Measurements from ENCODE around the gene NAA16.
A peak's percentile ranks its signal among the peaks of the same experiment; 100 is the strongest.

DNA sequence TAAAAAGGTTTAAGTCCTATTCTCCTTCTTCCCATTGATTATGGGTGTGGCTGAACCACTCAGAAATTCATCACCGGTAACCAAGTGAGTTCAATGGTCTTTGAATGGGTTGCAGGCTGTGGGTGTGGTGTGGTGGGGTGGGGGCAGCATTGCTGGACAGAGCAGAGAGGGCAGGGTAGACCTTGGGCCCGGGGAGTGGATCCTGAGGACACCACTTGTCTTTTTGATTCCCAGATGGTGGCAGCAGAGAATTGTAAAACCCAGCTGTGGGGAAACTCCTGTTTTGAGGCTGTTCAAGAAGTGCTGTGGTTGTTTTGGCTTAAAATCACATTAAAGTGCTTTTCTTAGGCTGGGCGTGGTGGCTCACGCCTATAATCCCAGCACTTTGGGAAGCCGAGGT lies 100.5 kb downstream of the NAA16 start:
- TF ChIP-seq CTCF (conservative IDR thresholded peaks at IDR 0.05; ENCODE audit: low read length): peak; percentile 56
- TF ChIP-seq EZH2phosphoT487 (IDR thresholded peaks at IDR 0.05; ENCODE audit: borderline replicate concordance): no peak

Measured in Loucy (cell line).